Smooth muscle cell (in vitro differentiated cells): Measurements from ENCODE around the gene LGALS3. TPM values are rescaled to one million over a fixed set of nuclear protein-coding genes. Genes with fewer than 3 reads are reported as not detected.

Experiments
- DNase-seq: peaks from one replicate; lab custom pipeline; 2025; ENCODE audit not compliant: unreplicated experiment; lab: John Stamatoyannopoulos, UW
- H2AFZ ChIP-seq: fragments of 200-600 bp; sonication (generic); 2 replicates; pipeline ENCODE4 v1.6.0; 2016; ENCODE audit warnings: antibody characterized with exemption, low read depth, mild to moderate bottlenecking
- H3F3A ChIP-seq: fragments of 200-600 bp; sonication (generic); 2 replicates; pipeline ENCODE4 v1.6.0; 2017; ENCODE audit warnings: antibody characterized with exemption, low read depth
- H3K27ac ChIP-seq: fragments of 200-600 bp; sonication (generic); 2 replicates; pipeline ENCODE4 v1.5.1; 2016; ENCODE audit warnings: low read depth, mild to moderate bottlenecking
- H3K27me3 ChIP-seq: fragments of 200-600 bp; sonication (generic); 2 replicates; pipeline ENCODE4 v1.6.1; 2016; ENCODE audit warnings: low read depth, mild to moderate bottlenecking
- H3K36me3 ChIP-seq: fragments of 200-600 bp; sonication (generic); 2 replicates; pipeline ENCODE4 v1.5.1; 2016; ENCODE audit warnings: low read depth
- H3K4me1 ChIP-seq: fragments of 200-600 bp; sonication (generic); 2 replicates; pipeline ENCODE4 v1.5.1; 2016; ENCODE audit warnings: low read depth
- H3K4me2 ChIP-seq: fragments of 200-600 bp; sonication (generic); 2 replicates; pipeline ENCODE4 v1.6.0; 2016; ENCODE audit warnings: mild to moderate bottlenecking
- H3K4me3 ChIP-seq: fragments of 200-600 bp; sonication (generic); 2 replicates; pipeline ENCODE4 v1.5.1; 2016; ENCODE audit warnings: mild to moderate bottlenecking
- H3K79me2 ChIP-seq: fragments of 200-600 bp; sonication (generic); 2 replicates; pipeline ENCODE4 v1.6.0; 2016; ENCODE audit warnings: low read depth, mild to moderate bottlenecking
- H3K9ac ChIP-seq: fragments of 200-600 bp; sonication (generic); 2 replicates; pipeline ENCODE4 v1.6.0; 2016; ENCODE audit warnings: low read depth
- H3K9me3 ChIP-seq: fragments of 200-600 bp; sonication (generic); replicated peaks from 2 replicates; pipeline ENCODE4 v1.5.1; 2016; ENCODE audit warnings: low read depth
- H4K20me1 ChIP-seq: fragments of 200-600 bp; sonication (generic); 2 replicates; pipeline ENCODE4 v1.6.0; 2016; ENCODE audit warnings: low read depth
- CTCF ChIP-seq: fragments of 200-600 bp; sonication (generic); IDR thresholded peaks from 2 replicates; pipeline ENCODE4 v1.5.1; 2017; ENCODE audit warnings: borderline replicate concordance, mild to moderate bottlenecking, antibody characterized with exemption; ENCODE audit not compliant: insufficient read depth, poor library complexity, severe bottlenecking
- WGBS: methylation state at CpG from one replicate; pipeline ENCODE4 v1.1.7; 2016; ENCODE audit warnings: low lambda C conversion rate; 5-methylcytosine and 5-hydroxymethylcytosine counted together
- polyA plus RNA-seq: library from polyadenylated mRNA; unstranded; fragments of >200 nt; fragmentation: Nextera tagmentation; extraction: Ambion mirVana; gene quantifications from 2 replicates; pipeline ENCODE4 v1.2.1, GENCODE V29; 2016
- total RNA-seq: library from RNA; depleted of rRNA; stranded (reverse); fragments of >200 nt; gene quantifications from 2 replicates; pipeline ENCODE4 v1.2.3, GENCODE V29; 2014

LGALS3 gene
- total and polyA plus RNA-seq, 2 experiments from 2014 or later = 170 to 201 TPM

DNA sequence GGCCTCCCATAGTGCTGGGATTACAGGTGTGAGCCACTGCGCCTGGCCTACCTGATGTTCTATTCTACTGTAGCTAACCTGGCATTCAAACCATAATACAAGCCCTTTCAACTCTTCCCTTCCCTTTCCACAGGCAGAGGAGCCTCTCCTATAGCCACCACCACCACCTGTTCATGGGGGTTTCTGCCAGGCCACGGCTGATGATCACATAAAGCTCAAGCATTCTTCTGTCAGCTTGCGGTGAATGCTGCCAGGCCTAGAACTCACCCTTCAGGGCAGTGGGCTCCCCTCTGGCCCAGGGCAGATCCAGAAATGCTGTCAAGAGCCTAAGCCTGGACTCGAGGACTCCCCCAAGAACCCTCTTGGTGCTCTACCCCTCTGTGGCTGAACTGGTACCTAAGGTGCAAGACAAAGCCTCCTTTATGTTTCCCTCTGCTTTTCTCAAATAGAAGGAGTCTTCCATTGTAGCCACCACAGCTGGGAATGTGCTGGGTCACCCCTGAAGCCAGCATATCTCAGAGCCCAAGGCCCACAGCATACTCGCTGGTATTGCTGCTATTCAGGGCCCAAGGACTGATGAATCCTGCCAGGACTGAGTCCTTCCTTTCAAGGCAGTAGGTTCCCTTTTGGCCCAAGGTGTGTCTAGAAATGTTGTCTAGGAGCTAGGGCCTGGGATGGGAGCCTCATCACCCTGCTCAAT lies 65.8 kb downstream of the LGALS3 start:
- Histone ChIP-seq H3K4me3 (no peak overlapping the region), H3K79me2 (peaks cover 14% of the 10 kb centered on the region), H4K20me1 (no peaks in the 10 kb centered on the region), H3K4me2 (no peak overlapping the region), H3K4me1 (no peaks in the 10 kb centered on the region), H3K27ac (no peak overlapping the region), H3K27me3 (no peaks in the 10 kb centered on the region), H3F3A (no peaks in the 10 kb centered on the region), H2AFZ (no peak overlapping the region), H3K9ac (no peak overlapping the region), H3K36me3 (no peaks in the 10 kb centered on the region), H3K9me3 (no peaks in the 10 kb centered on the region)
- TF ChIP-seq CTCF = no peak
- WGBS = 94% methylated on average over 5 of the region's 5 CpGs
- DNase-seq = no peak

Other genes with a start within 250 kb of the LGALS3 start
- gene GCH1, start 226.4 kb upstream of the LGALS3 start, total RNA-seq = 2.1 and 2.3 TPM in 2 replicates
- 0.08 and 0.70 TPM in 2 replicates for gene GCH1, start 226.4 kb upstream of the LGALS3 start, polyA plus RNA-seq
- 9.4 and 14.6 TPM in 2 replicates for gene WDHD1, start 102.2 kb upstream of the LGALS3 start, total RNA-seq
- 5.3 and 5.7 TPM in 2 replicates for gene WDHD1, start 102.2 kb upstream of the LGALS3 start, polyA plus RNA-seq
- gene SOCS4, start 102.0 kb upstream of the LGALS3 start, total RNA-seq = 19.6 and 22.2 TPM in 2 replicates
- 3.8 and 4.8 TPM in 2 replicates for gene SOCS4, start 102.0 kb upstream of the LGALS3 start, polyA plus RNA-seq
- 109 and 176 TPM in 2 replicates for gene MAPK1IP1L, start 77.6 kb upstream of the LGALS3 start, total RNA-seq
- 89.0 and 89.7 TPM in 2 replicates for gene MAPK1IP1L, start 77.6 kb upstream of the LGALS3 start, polyA plus RNA-seq
- 5.3 and 8.0 TPM in 2 replicates for gene DLGAP5, start 62.3 kb downstream of the LGALS3 start, total RNA-seq
- 5.3 and 7.5 TPM in 2 replicates for gene DLGAP5, start 62.3 kb downstream of the LGALS3 start, polyA plus RNA-seq
- gene FBXO34, start 142.2 kb downstream of the LGALS3 start, total RNA-seq = 23.9 TPM in 2 replicates
- 17.4 and 21.5 TPM in 2 replicates for gene FBXO34, start 142.2 kb downstream of the LGALS3 start, polyA plus RNA-seq